ENCODE data around the gene LIG1. TPM values are rescaled to one million over a fixed set of nuclear protein-coding genes. Genes with fewer than 3 reads are reported as not detected.
"Not testable (repeated sequence)": the region's sequence is repeated elsewhere in the genome, so short reads cannot be mapped to it uniquely, and the experiment has no call there.

LIG1 gene
- polyA plus RNA-seq, 12 donors, result 16.7 to 50.4 (median 27.4) TPM; not detected in 1

GRCh38 chr19:48122421-48122820 is 47.7 kb downstream of the LIG1 start:
- DNase-seq, result no peak

- no peak for DNase-seq
Observed at GRCh38 chr19:48121909-48122371, 48.2 kb downstream of the LIG1 start.

GRCh38 chr19:48121066-48121465 is 49.1 kb downstream of the LIG1 start:
- no peak for DNase-seq

GRCh38 chr19:48120505-48120904 is 49.6 kb downstream of the LIG1 start:
- DNase-seq, result no peak

GRCh38 chr19:48118131-48118517 is 52.0 kb downstream of the LIG1 start:
- no peak for DNase-seq

- no peak for DNase-seq
Observed at GRCh38 chr19:48117515-48118130, 52.5 kb downstream of the LIG1 start.

GRCh38 chr19:48113190-48113917 is 56.8 kb downstream of the LIG1 start:
- no peak for DNase-seq

- no peak for DNase-seq
Observed at GRCh38 chr19:48111280-48111679, 58.9 kb downstream of the LIG1 start.

GRCh38 chr19:48110350-48110966 is 59.7 kb downstream of the LIG1 start, which contains the start of gene PLA2G4C:
TSS of gene PLA2G4C (minus strand) at chr19:48110817. CDS start at chr19:48106529, 4,288 bp downstream.
- DNase-seq, result peak; percentile 91

GRCh38 chr19:48108997-48109782 is 61.0 kb downstream of the LIG1 start:
- no peak for DNase-seq

- DNase-seq, result no peak
Observed at GRCh38 chr19:48103922-48104321, 66.2 kb downstream of the LIG1 start.

GRCh38 chr19:48102870-48103751 is 67.0 kb downstream of the LIG1 start:
- DNase-seq, result no peak

- DNase-seq, result no peak
Observed at GRCh38 chr19:48095612-48096175, 74.5 kb downstream of the LIG1 start.

GRCh38 chr19:48094855-48095203 is 75.3 kb downstream of the LIG1 start:
- no peak for DNase-seq

GRCh38 chr19:48094129-48094854 is 75.9 kb downstream of the LIG1 start:
- no peak for DNase-seq

- DNase-seq, result not testable (repeated sequence)
Observed at GRCh38 chr19:48091111-48091718, 78.9 kb downstream of the LIG1 start.

- no peak for DNase-seq
Observed at GRCh38 chr19:48090281-48090802, 79.8 kb downstream of the LIG1 start.

GRCh38 chr19:48088991-48089390 is 81.2 kb downstream of the LIG1 start:
- DNase-seq, result not testable (repeated sequence)

Data from muscle of arm (tissue), 12 donors.